Ishikawa (cell line): ENCODE results near the gene IL36B.

Source experiments
- CEBPB ChIP-seq: IDR thresholded peaks from 2 replicates; pipeline ENCODE4 v1.6.1; 2012
- EP300 ChIP-seq: IDR thresholded peaks from 2 replicates; pipeline ENCODE4 v1.6.1; 2012; ENCODE audit warnings: borderline replicate concordance
- REST ChIP-seq: IDR thresholded peaks from 2 replicates; pipeline ENCODE4 v1.6.1; 2012; ENCODE audit warnings: low read depth, mild to moderate bottlenecking
- TEAD4 ChIP-seq: IDR thresholded peaks from 2 replicates; pipeline ENCODE4 v1.6.1; 2012

- no peak for TF ChIP-seq CEBPB
- TF ChIP-seq EP300: no peak
- TF ChIP-seq REST: no peak
- TF ChIP-seq TEAD4: no peak
These were observed 45.4 kb downstream of the IL36B start for GRCh38 chr2:113007250-113007649.
